GM12892 (cell line): ENCODE measurements around the gene COL6A2.

ENCODE experiments used
- POLR2A ChIP-seq: IDR thresholded peaks from 2 replicates; pipeline ENCODE4 v1.6.1; 2011; ENCODE audit warnings: low read depth, low read length, control low read depth
- POLR2AphosphoS5 ChIP-seq: IDR thresholded peaks from 2 replicates; pipeline ENCODE4 v1.6.1; 2011; ENCODE audit warnings: low read depth, low read length, control low read depth
- TAF1 ChIP-seq: IDR thresholded peaks from 2 replicates; pipeline ENCODE4 v1.6.1; 2011; ENCODE audit warnings: low read depth, mild to moderate bottlenecking, control low read depth, low read length, borderline replicate concordance

- TF ChIP-seq POLR2AphosphoS5 (no peak), TAF1 (no peak), POLR2A (no peak)
These were observed 58.8 kb downstream of the COL6A2 start for GRCh38 chr21:46156678-46157077.
